ENCODE data around the gene ASMT.

ASMT gene

DNA sequence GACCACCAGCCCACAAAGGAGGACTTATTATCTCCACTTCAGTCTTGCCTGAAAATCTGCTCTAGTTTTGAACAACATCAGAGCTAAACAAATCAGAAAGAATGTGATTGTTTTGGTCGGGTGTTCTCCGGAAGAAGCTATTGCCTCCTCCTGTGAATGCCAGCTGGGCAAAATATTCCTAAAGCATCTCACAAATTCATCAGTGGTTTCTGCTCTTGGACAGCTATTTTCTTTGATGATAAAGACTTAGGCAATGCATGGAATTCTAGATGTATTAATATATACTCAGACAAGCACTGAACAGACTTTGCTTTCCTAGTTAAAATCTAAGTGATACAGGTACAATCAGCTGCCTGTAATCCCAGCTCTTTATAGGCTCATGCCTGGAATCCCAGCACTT is 71.8 kb downstream of the ASMT start:
- no peak for TF ChIP-seq ZFP3 (CRISPR knock-in tag; IDR thresholded peaks at IDR 0.05)
- TF ChIP-seq, protein P1, sequence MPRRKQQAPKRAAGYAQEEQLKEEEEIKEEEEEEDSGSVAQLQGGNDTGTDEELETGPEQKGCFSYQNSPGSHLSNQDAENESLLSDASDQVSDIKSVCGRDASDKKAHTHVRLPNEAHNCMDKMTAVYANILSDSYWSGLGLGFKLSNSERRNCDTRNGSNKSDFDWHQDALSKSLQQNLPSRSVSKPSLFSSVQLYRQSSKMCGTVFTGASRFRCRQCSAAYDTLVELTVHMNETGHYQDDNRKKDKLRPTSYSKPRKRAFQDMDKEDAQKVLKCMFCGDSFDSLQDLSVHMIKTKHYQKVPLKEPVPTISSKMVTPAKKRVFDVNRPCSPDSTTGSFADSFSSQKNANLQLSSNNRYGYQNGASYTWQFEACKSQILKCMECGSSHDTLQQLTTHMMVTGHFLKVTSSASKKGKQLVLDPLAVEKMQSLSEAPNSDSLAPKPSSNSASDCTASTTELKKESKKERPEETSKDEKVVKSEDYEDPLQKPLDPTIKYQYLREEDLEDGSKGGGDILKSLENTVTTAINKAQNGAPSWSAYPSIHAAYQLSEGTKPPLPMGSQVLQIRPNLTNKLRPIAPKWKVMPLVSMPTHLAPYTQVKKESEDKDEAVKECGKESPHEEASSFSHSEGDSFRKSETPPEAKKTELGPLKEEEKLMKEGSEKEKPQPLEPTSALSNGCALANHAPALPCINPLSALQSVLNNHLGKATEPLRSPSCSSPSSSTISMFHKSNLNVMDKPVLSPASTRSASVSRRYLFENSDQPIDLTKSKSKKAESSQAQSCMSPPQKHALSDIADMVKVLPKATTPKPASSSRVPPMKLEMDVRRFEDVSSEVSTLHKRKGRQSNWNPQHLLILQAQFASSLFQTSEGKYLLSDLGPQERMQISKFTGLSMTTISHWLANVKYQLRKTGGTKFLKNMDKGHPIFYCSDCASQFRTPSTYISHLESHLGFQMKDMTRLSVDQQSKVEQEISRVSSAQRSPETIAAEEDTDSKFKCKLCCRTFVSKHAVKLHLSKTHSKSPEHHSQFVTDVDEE (CRISPR knock-in tag; IDR thresholded peaks at IDR 0.05) = no peak
- TF ChIP-seq PPARA (CRISPR knock-in tag; IDR thresholded peaks at IDR 0.05; ENCODE audit: borderline replicate concordance) = no peak
- TF ChIP-seq ESRRG (CRISPR knock-in tag; IDR thresholded peaks at IDR 0.05) = no peak
- no peak for TF ChIP-seq SNAI2 (CRISPR knock-in tag; IDR thresholded peaks at IDR 0.05)
- TF ChIP-seq ZFP30 (CRISPR knock-in tag; IDR thresholded peaks at IDR 0.05) = no peak
- TF ChIP-seq, protein P2, sequence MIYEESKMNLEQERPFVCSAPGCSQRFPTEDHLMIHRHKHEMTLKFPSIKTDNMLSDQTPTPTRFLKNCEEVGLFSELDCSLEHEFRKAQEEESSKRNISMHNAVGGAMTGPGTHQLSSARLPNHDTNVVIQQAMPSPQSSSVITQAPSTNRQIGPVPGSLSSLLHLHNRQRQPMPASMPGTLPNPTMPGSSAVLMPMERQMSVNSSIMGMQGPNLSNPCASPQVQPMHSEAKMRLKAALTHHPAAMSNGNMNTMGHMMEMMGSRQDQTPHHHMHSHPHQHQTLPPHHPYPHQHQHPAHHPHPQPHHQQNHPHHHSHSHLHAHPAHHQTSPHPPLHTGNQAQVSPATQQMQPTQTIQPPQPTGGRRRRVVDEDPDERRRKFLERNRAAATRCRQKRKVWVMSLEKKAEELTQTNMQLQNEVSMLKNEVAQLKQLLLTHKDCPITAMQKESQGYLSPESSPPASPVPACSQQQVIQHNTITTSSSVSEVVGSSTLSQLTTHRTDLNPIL (CRISPR knock-in tag; IDR thresholded peaks at IDR 0.05; ENCODE audit: low read depth) = no peak
- TF ChIP-seq ISL1 (CRISPR knock-in tag; IDR thresholded peaks at IDR 0.05) = no peak
- TF ChIP-seq TCF4 (CRISPR knock-in tag; IDR thresholded peaks at IDR 0.05; ENCODE audit: borderline replicate concordance) = no peak
- TF ChIP-seq ZC3H10 (CRISPR knock-in tag; IDR thresholded peaks at IDR 0.05) = no peak
- TF ChIP-seq, protein P3, sequence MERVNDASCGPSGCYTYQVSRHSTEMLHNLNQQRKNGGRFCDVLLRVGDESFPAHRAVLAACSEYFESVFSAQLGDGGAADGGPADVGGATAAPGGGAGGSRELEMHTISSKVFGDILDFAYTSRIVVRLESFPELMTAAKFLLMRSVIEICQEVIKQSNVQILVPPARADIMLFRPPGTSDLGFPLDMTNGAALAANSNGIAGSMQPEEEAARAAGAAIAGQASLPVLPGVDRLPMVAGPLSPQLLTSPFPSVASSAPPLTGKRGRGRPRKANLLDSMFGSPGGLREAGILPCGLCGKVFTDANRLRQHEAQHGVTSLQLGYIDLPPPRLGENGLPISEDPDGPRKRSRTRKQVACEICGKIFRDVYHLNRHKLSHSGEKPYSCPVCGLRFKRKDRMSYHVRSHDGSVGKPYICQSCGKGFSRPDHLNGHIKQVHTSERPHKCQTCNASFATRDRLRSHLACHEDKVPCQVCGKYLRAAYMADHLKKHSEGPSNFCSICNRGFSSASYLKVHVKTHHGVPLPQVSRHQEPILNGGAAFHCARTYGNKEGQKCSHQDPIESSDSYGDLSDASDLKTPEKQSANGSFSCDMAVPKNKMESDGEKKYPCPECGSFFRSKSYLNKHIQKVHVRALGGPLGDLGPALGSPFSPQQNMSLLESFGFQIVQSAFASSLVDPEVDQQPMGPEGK (CRISPR knock-in tag; IDR thresholded peaks at IDR 0.05; ENCODE audit: borderline replicate concordance) = no peak
- no peak for TF ChIP-seq TOX (CRISPR knock-in tag; IDR thresholded peaks at IDR 0.05; ENCODE audit: borderline replicate concordance)
- TF ChIP-seq RARB (CRISPR knock-in tag; IDR thresholded peaks at IDR 0.05) = no peak
- TF ChIP-seq ARNTL (CRISPR knock-in tag; IDR thresholded peaks at IDR 0.05; ENCODE audit: borderline replicate concordance, low read depth) = no peak
- TF ChIP-seq ZNF70 (CRISPR knock-in tag; IDR thresholded peaks at IDR 0.05) = no peak
- ATAC-seq = peak; percentile 59

Measured in SK-N-SH treated with all-trans-retinoic acid at 6 μM for 48 hours (cell line).